UCSD-AML1 (cell line): ENCODE data around the gene AAGAB.
"Not testable (repeated sequence)": the region's sequence is repeated elsewhere in the genome, so short reads cannot be mapped to it uniquely, and the experiment has no call there.

ENCODE experiments used
- DNase-seq: peaks from one replicate; lab custom pipeline; 2025; ENCODE audit not compliant: unreplicated experiment; lab: John Stamatoyannopoulos, UW

AAGAB gene

DNA sequence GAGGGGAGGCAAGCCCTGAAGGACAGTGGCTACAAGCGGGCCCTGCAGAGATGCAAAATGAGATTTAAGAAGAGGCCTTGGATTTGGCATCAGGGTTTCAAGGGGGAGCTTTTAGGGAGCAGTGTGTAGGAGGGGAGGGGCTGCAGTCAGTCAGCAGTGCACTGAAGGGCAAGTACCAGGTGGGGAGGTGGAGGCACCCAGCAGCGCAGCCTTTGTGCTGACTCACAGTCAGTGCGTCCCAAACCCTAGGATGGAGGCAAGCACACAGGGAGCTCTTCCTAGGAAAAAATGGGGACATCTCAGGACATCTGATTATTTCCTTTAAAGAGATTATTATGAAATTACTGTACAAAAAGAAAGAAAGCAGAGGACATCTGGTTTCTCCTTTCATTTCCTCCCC is 80.0 kb downstream of the AAGAB start:
- no peak for DNase-seq

DNA sequence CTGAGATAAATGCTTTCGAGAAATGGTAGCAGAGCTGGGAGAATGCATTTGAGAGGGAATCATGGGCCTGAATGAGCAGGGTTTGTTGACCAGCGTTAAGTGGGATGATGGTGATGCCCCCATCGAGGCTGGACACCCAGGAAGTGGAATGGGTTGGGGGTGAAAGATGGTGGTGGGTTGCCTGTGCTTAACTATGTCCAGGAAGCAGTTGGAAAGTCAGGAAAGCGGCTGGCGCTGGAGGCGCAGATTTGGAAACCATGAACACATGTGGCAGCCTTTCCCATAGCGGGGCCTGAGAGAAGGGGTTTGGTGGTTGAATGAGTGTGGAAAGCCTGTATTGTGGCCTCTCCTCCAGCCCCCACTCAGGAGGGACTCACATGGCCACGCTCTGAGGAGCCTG is 80.7 kb downstream of the AAGAB start:
- DNase-seq, result no peak

DNA sequence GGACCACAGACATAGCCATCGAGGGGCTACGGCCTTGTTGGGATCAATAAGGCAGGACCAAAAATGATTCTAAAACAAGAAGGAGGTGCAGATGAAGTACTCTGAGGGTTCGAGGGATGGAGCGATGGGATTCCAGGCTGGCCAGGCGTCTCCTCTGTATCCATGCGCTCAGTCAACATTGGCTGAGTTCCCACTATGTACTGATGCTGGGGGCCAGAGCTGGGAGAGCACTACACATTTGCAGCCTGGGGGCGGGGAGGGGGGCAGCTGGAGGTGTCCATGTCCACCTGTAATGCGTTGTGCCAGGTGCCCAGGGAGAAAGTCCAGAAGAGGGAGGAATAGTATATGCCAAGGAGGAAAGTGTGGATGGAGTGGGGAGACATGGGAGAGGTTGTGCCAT is 81.5 kb downstream of the AAGAB start:
- DNase-seq, result no peak

DNA sequence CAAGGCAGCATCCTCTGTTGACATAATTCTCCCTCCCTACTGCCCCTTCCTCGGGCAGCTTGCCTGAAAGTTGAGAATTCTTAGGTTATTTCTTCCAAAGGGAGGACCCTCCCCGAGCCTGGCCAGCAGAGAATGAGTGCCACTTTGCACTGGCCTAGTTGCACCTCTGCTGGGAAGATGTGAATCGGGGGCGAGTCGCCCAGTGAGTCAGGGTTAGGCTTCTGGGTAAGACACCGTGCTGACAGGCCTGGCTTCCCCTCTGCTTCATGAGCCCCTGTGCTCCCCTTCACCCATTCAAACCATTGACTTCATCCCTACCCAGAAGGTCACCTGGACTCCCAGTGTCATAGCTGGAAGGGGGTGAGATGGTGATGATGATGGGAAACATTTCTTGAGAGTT is 82.3 kb downstream of the AAGAB start:
- DNase-seq, result no peak

DNA sequence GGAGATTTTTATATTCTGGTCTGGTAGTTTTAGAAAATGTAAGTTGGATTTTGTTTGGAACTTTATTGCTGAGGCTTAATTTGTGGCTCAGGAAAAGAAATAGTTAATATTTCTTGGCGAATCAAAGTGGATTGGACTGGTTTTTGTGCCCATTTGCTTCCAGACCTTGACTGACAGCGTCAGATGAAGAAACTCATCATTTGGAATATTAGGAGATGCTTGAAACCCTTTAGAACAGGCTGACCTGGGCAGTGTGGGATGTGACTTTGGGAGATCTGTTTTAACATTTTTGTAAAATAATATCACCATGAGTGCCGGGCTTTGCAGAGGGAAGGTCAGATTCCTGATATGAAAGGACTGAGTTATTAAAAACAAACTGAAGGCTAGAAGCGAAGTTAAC is 83.0 kb downstream of the AAGAB start:
- no peak for DNase-seq

DNA sequence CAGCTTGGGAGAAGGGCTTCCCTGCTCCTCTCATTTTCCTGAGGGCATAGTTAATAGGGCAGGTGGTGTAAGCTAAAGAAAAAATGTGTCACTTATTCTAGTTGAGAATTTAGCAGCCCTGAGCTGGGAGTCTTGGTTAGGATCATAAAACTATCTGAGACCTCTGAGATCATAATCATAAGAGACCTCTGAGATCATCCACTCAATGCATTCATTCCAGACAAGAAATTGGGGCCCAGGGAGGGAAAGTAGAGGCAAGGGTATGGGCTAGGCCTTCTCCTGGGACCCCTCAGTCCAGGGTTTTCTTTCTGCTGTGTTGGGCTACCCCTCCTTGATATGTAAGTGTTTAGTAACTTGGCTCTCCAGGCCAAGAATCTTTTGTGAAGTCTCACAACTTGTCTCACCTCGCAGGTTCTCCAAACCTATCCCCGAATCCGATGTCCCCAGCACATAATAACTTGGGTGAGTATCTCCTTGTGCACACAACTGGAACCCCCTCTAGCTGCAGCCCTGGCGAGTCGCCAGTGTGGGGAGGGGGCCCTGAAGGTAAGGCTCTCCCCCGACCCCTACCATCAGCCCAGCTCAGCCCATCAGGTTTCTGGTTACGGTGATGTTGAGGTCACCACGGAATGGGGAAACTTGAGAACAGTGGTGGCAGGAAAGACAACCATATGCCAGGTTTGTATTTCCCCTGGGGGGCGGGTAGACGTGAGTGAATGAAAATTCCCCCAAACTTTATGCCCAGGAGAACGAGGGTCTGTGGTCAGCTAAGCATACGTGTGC is 84.1 kb downstream of the AAGAB start:
- DNase-seq, result no peak

DNA sequence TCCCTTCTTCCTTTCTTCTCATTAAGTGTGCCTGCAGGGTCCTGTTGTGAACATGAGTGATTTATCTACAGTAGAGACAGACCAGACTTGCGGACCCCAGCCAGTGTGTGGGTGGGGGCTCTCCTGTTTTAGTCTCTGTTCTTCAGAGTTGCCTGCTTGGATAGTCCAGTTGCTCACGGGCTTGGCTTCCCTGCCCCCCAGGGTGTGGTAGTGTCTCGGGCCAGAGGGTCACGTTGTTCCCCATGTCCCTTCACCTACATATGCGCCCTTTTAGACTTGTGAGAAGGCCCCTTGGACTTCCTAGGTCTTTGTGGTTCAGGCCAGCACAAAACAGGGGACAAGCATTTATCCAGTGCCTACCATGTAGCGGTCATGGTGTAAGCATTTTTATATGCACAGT is 85.8 kb downstream of the AAGAB start:
- DNase-seq, result no peak

DNA sequence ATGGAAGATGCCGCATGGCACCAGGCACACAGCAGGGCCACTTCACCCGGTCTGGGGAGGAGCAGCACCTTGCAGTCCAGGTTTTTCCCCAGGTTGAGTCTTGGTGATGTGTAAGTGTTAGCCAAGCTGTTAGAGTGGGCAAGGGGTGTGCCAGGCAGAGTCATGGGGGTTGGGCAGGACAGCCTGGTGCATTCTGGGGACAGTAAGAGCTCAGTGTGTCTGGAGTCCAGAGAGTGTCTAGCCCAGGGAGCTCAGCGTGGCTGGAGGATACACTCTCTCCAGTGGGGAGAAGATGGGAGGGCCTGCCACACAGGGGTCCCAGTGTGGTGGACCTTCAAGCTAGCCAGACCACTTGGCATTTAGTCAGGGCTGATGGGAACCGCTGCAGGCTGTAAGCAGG is 87.4 kb downstream of the AAGAB start:
- no peak for DNase-seq

DNA sequence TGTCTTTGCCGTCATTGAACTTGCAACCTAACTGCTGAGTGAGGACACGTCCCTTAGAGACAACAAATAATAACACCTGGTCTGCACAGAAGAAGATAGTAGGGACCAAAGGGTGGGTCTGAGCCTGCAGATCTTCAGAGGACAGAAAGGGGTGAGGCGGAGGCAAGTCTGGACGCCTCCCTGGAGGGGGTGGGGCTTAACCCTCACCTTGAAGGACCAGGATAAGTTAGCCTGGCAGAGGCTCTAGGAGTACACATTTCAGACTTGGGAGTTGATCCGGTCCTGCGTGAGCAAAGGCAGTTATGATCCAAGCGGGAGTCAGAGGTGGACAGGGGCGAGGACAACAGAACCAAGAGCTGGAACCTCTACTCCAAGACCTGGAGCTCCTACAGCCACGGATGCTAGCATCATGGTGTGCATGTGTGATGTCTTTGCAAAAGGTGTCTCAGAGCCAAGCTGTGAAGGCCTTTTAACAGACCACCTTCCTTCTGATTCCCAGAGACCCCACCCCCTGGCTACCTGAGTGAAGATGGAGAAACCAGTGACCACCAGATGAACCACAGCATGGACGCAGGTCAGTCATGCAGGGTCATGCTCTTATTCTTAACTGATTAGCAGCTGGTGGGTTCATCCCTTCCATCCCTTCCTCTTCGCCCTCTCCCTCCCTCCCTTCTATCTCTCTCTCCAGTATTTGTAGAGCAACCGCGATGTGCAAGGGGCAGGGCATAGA is 88.0 kb downstream of the AAGAB start:
- no peak for DNase-seq

DNA sequence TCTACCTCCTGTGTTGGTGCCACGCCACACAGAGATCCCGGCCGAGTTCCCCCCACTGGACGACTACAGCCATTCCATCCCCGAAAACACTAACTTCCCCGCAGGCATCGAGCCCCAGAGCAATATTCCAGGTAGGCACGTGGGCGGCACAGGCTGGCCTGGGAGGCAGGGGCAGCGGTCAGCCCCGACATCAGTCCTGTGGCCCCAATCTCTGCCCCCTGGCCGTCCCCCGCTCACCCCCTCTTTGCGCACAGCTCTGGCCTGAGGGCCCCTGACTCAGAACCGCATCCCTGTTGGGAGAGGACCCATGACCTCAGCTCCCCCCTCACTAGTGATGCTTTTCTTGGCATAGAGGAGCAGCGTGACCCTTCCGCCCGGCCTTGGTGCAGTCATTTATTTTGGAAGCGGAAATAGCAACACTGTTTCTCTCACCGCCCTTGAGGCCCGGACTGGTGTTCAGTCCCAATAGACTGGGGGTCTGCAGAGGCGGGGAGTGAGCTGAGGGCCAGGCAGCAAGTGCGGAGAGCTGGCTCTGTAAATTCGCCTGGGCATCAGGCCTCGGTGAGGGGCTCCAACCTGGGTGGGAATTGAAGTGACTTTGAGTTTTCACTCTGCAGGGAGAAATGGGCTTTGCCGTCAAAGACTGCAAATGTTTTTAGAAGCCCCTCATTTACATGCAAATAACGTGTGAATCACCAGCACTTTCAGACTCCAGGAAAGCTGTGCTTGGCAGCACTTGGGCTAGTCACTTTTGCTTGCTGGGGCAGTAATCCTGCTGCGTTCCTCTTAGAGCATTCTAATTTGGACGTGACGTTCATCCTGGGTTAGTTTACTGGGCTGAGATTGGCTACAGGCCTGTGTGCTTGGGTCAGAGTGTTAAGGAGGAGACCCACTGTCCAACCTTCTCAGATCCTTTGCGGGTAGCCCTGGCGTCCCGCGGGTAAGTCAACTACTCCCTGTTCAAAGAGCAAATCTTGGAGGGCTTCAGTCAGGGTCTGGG is 88.9 kb downstream of the AAGAB start:
- DNase-seq, result no peak

DNA sequence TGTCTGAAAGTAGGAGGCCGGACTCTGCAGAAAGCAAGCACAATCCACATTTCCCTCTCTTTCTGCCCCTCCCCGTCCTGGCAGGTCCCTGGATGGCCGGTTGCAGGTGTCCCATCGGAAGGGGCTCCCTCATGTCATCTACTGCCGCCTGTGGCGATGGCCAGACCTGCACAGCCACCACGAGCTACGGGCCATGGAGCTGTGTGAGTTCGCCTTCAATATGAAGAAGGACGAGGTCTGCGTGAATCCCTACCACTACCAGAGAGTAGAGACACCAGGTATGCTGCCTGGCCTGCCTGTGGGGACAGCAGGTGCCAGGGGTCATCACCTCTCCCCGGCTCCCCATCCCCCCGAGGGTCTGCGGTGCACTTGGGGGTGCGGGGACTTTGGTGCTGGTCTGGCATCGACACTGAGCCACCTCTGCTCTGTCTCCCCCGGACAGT is 89.6 kb downstream of the AAGAB start:
- DNase-seq, result no peak

DNA sequence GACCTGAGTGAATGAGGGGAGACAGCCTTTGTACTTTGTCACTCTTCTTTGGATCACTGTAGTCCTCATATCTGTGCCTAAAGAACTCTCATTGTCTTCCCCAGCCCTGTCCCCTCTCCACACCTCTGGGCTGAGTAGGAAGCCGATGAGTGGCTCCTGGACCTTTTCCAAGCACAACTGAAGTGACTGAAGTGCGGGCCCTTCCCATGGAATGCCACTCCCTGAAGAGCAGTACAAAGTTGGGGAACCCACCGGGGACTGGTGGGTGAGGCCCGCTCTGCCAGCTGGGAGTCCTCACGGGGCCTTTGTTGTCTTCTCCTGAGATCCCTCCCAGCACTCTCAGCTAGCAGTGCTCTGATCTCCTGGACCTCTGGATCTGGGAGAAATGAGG is 90.1 kb downstream of the AAGAB start:
- DNase-seq, result no peak

DNA sequence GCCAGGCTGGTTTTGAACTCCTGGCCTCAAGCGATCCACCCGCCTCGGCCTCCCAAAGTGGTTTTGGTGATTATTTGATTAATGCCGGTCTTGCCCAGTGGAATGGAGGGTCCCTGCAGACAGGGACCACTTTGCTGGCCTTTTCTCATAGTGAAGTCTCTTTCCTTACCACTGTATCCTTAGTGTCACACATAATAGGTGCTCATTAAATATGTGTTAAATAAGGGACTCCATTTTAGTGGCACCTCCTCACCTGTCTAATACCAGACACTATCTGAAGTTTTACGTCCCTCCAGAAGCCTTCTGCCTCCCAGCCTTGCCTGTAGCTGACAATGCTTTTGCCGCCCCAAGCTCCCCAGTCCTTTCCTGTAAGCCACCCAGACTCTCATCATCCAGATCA is 91.3 kb downstream of the AAGAB start:
- DNase-seq, result no peak

DNA sequence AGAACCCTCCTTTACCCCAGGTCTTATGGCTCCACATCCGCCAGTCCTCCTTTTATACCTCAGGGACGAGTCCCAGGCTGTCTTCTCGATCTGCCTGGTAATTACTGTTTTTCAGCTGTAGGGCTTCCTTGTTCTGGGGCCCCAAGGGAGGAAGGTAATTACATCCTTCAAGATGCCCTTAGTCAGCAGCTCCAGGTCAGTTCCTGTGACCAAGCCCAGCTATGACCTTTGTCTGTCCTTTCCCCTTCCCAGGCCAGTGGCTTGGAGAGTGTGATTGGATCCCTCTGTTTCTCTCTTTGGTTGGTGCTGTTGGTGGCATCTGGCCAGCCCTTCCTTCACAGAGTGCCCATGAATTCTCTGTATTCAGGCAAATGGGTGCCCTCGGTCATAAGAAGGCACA is 92.6 kb downstream of the AAGAB start:
- DNase-seq, result no peak

DNA sequence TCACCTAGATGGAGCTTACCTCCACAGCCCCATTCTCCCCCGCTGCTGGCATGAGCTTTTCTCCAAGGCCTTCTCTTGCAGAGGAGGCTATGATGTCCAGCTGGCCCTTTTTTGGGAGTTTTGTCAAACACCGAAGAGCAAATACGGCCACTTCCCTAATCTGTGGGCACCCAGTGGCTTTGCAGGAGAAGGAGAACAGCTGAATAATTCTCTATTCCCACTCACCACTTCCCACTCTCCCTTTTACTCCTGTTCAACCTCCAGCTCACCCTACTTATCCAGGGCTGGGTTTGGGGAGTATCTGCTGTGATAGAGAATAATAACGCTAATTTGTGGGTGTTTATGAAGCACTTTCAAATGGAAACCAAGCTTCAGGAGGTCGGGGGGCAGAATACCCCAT is 93.0 kb downstream of the AAGAB start:
- no peak for DNase-seq

DNA sequence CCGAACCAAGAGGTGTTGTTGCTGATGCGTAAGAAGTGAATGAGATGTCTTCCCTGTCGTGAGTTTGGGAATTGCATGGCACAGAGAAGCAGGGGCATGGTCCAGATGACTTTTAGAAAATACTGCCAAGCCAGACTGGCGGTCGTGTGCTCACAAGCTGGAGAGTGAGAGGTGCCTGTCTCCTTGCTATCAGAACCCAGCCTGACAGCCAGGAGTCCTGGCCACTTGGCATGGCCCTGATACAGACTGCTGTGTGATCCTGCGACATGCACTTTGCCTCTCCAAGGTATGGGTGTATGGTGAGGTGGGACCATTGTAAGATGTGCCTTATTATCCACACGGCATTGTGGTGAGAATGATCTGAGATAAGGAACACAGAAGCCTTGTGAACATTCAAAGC is 96.1 kb downstream of the AAGAB start:
- DNase-seq, result no peak

DNA sequence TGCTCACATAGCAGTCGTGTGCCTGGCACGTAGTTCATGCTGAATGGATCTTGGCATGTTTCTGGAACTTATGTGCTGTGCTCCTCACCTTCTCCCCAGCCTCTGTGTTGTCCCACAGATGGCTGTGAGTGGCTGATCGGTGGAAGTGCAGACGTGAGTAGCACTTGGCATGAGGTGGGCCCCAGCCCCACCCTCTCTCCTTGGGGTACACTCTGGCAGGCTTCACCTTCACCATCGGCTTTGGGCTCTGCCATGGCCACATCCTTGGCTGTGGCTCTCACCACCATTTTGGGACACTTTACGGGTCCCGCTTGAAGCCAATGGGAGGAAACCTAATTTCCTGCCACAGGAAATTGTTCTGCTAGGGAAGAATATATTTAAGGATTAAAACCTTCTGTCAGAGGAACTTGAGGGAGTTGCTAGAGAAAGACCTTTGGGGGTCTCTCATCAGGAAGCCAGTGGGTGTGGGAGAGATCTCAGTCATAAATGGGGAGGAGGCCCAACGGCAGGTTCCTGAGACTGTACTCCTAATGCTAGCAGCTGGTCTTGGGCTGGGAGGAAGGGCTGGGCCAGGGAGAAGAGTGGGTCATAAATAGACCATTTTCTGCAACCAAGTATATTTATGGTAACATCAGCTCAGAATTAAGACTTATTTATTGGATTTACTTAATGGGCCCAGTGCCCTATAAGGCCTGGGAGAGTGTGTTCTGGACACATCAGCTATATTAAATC is 96.8 kb downstream of the AAGAB start:
- DNase-seq, result peak; percentile 53

DNA sequence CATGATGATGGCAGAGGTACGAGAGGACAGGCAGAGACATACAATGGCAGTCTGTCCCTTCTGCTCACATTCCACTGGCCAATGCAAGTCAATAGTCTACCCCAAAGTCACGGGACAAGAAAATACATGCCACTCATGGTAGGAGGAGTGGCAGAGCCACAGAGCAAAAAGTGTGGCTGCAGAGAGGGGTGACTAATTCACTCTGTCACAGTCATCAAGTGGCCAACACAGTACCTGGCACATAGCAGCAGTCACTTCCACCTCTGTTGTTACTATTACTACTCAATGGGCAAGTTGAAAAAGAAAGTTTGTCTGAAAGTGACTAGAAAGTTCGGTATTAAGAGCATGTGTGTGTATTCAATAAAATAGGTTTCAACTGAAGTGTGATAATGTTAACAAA is 97.6 kb downstream of the AAGAB start:
- no peak for DNase-seq

DNA sequence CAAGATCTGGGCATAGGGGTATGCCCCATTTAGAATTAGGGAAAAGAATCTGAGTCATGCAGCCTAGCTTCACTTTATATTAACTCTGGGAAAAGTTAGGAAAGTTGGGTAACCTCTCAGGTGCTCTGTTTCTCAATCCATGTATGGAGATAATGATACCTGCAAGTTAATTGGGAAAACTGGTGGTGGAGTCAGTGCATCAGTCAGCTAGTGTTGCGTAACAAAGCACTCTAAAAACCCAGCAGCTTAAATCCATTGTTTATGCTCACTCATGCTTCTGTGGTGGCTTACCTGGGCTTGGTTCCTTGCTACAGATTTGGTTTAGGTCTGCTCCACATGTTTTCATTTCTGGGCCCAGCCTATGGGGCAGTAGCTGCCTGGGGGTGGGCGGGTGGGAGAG is 98.0 kb downstream of the AAGAB start:
- no peak for DNase-seq

DNA sequence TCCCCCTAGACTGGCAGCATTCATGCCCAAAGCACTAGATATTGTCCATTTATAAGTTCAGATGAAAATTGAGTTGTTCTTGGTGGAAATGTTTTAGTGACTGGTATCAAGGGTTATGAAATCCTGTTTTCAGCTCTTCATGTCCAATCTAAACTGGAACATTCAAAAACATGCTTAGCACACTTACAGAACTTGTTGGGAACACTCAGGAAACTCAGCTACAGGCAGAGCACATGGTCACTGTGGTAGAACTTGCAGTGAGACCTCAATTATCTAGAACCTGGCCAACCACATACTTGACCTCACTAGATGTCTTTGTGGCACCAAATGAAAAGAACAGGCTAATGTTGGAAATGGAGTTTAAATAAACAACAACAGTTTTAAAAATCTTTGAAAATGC is 100.2 kb downstream of the AAGAB start:
- DNase-seq, result no peak

DNA sequence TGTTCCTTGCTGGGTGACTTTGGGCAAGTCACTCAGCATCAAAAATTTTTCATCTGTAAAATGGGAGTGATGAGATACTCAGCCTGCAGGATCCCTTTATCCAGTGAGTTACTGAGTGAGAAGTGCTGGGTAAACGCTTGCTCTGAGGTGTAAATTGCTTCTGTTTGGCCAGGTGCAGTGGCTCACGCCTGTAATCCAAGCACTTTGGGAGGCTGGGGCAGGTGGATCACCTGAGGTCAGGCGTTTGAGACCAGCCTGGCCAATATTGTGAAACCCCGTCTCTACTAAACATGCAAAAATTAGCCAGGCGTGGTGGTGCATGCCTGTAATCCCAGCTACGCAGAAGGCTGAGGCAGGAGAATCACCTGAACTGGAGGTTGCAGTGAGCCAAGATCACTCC is 101.4 kb downstream of the AAGAB start:
- DNase-seq, result not testable (repeated sequence)
